MCF 10A (cell line): ENCODE measurements around the gene CMC2. TPM values are rescaled to one million over a fixed set of nuclear protein-coding genes. Genes with fewer than 3 reads are reported as not detected.

ENCODE experiments used
- BruUV-seq: library from RNA; stranded (reverse); fragments of 400-500 nt; replicated peaks from 2 replicates; lab custom pipeline; 2021; lab: Mats Ljungman, UMichigan
- CTCF ChIA-PET: fragments of 300-600 bp; sonication (Branson Sonifier 250); formaldehyde crosslinking; extraction: SDS; loops from one replicate; lab custom pipeline; 2021; ENCODE audit warnings: antibody characterized with exemption, inconsistent platforms; lab: Yijun Ruan, JAX
- POLR2A ChIA-PET: fragments of 300-600, 350-650 bp; sonication (Branson Sonifier 250); formaldehyde crosslinking; extraction: SDS; loops from one replicate; lab custom pipeline; 2020; ENCODE audit warnings: antibody characterized with exemption, inconsistent platforms; lab: Yijun Ruan, JAX
- DNase-seq: peaks from one replicate; pipeline ENCODE4 v3.0.0-alpha.2; 2018; ENCODE audit not compliant: unreplicated experiment
- H3K27ac Mint-ChIP-seq: one replicate; pipeline ENCODE4 v1.8.0; 2022; ENCODE audit warnings: mild to moderate bottlenecking, low read depth, mixed read lengths; ENCODE audit not compliant: unreplicated experiment
- H3K27me3 Mint-ChIP-seq: one replicate; pipeline ENCODE4 v1.8.0; 2022; ENCODE audit warnings: mixed read lengths; ENCODE audit not compliant: insufficient read depth, unreplicated experiment
- H3K36me3 Mint-ChIP-seq: one replicate; pipeline ENCODE4 v1.8.0; 2022; ENCODE audit warnings: mild to moderate bottlenecking, moderate library complexity, mixed read lengths; ENCODE audit not compliant: insufficient read depth, unreplicated experiment
- H3K4me1 Mint-ChIP-seq: one replicate; pipeline ENCODE4 v1.8.0; 2022; ENCODE audit warnings: mixed read lengths; ENCODE audit not compliant: insufficient read depth, unreplicated experiment
- H3K4me3 Mint-ChIP-seq: one replicate; pipeline ENCODE4 v1.8.0; 2022; ENCODE audit warnings: mild to moderate bottlenecking, moderate library complexity, mixed read lengths; ENCODE audit not compliant: unreplicated experiment
- H3K9me3 Mint-ChIP-seq: one replicate; pipeline ENCODE4 v1.8.0; 2022; ENCODE audit warnings: mixed read lengths; ENCODE audit not compliant: unreplicated experiment
- CTCF ChIP-seq: fragments of 200-600 bp; IDR thresholded peaks from one replicate; pipeline ENCODE4 v1.8.0; 2022; ENCODE audit warnings: antibody characterized with exemption, mild to moderate bottlenecking; ENCODE audit not compliant: unreplicated experiment
- intact Hi-C: fragments of 100-400 bp; cut with micrococcal nuclease; formaldehyde crosslinking; loops from 2 replicates; pipeline ENCODE4 v1.14.1; 2022
- total RNA-seq: library from RNA; stranded (reverse); gene quantifications from 2 replicates; pipeline ENCODE4 v1.2.3, GENCODE V29; 2022

The CMC2 gene
- total RNA-seq, 1 experiment from 2014 or later: 102 TPM

- H3K27ac Mint-ChIP-seq: no peak overlapping the region
- H3K4me1 Mint-ChIP-seq: peaks cover 35% of the 10 kb centered on the region
- DNase-seq: no peak
- no peak overlapping the region for H3K4me3 Mint-ChIP-seq
- no peaks in the 10 kb centered on the region for H3K27me3 Mint-ChIP-seq
- H3K36me3 Mint-ChIP-seq: peaks cover 17% of the 10 kb centered on the region
- intact Hi-C loops: no loop called here
- ChIA-PET POLR2A (no interaction called here), CTCF (interaction anchor here (1.4 kb wide), 1 partner anchor 15 kb away, joined by 4 read pairs; no protein-coding TSS in a partner anchor)
- H3K9me3 Mint-ChIP-seq: no peaks in the 10 kb centered on the region
- TF ChIP-seq CTCF: no peak
- no TSS peak for BruUV-seq
Observed at GRCh38 chr16:80989801-80990200, 16.9 kb downstream of the CMC2 start.

- DNase-seq: no peak
- Mint-ChIP-seq H3K4me1 (peaks cover 28% of the 10 kb centered on the region), H3K36me3 (peaks cover 17% of the 10 kb centered on the region), H3K27ac (peak overlapping the region; percentile 73), H3K27me3 (no peaks in the 10 kb centered on the region), H3K4me3 (no peak overlapping the region), H3K9me3 (no peaks in the 10 kb centered on the region)
- no peak for TF ChIP-seq CTCF
- CTCF ChIA-PET: interaction anchor here (0.8 to 1.6 kb wide), 4 partner anchors 10 to 39 kb away, joined by 3 to 6 read pairs (median 4); no protein-coding TSS in a partner anchor
- no TSS peak for BruUV-seq
- intact Hi-C loops: no loop called here
- POLR2A ChIA-PET: interaction anchor here (0.6 to 1.1 kb wide), 2 partner anchors 9 to 18 kb away, joined by 3 read pairs; partner anchors contain the start of genes CENPN and CMC2
Observed at GRCh38 chr16:80988756-80989155, 17.9 kb downstream of the CMC2 start.

GRCh38 chr16:80986557-80986956 lies 20.1 kb downstream of the CMC2 start:
- peaks cover 13% of the 10 kb centered on the region for H3K4me1 Mint-ChIP-seq

GRCh38 chr16:80985611-80986010 lies 21.1 kb downstream of the CMC2 start:
- Mint-ChIP-seq H3K4me3 (no peak overlapping the region), H3K27ac (peak overlapping the region; percentile 21)

More at GRCh38 chr16:80986557-80986956, 20.1 kb downstream of the CMC2 start:
- H3K36me3 Mint-ChIP-seq: peaks cover 19% of the 10 kb centered on the region
- no peak overlapping the region for H3K27ac Mint-ChIP-seq
- no peaks in the 10 kb centered on the region for H3K27me3 Mint-ChIP-seq
- POLR2A ChIA-PET: no interaction called here
- CTCF ChIA-PET: interaction anchor here (0.6 to 1.5 kb wide), 2 partner anchors 12 to 76 kb away, joined by 3 to 9 read pairs; no protein-coding TSS in a partner anchor
- intact Hi-C loops: no loop called here
- no peak overlapping the region for H3K4me3 Mint-ChIP-seq
- no peak for DNase-seq
- no TSS peak for BruUV-seq
- no peaks in the 10 kb centered on the region for H3K9me3 Mint-ChIP-seq
- TF ChIP-seq CTCF: no peak

More at GRCh38 chr16:80985611-80986010, 21.1 kb downstream of the CMC2 start:
- H3K4me1 Mint-ChIP-seq: peaks cover 13% of the 10 kb centered on the region
- CTCF ChIA-PET: interaction anchor here (0.7 to 1.5 kb wide), 3 partner anchors 11 to 866 kb away, joined by 3 to 9 read pairs (median 7); no protein-coding TSS in a partner anchor
- H3K9me3 Mint-ChIP-seq: no peaks in the 10 kb centered on the region
- no peak for DNase-seq
- peaks cover 18% of the 10 kb centered on the region for H3K36me3 Mint-ChIP-seq
- POLR2A ChIA-PET: no interaction called here
- BruUV-seq: no TSS peak
- TF ChIP-seq CTCF: no peak
- intact Hi-C loops: no loop called here
- H3K27me3 Mint-ChIP-seq: no peaks in the 10 kb centered on the region
